HepG2 (cell line): Measurements from ENCODE around the gene DPH1. TPM values are rescaled to one million over a fixed set of nuclear protein-coding genes. Genes with fewer than 3 reads are reported as not detected.

Source experiments
- ATF2 ChIP-seq: sonication (generic); formaldehyde crosslinking; IDR thresholded peaks from 2 replicates; pipeline ENCODE4 v1.4.0; 2020; ENCODE audit warnings: missing genetic modification reagents
- FOXA1 ChIP-seq, 2 experiments: fragments of 450-650 bp in 1 of 2; sonication (generic) in 1 of 2; formaldehyde crosslinking in 1 of 2; IDR thresholded peaks; 2 replicates each; pipeline versions ENCODE4 v1.4.0 to v1.6.1; 2016 to 2020; ENCODE audit warnings: missing genetic modification reagents in 1 of 2
- HBP1 ChIP-seq: IDR thresholded peaks from 2 replicates; pipeline ENCODE4 v1.6.1; 2016; ENCODE audit warnings: low read depth, control low read depth
- SOX13 ChIP-seq, 3 experiments: fragments of 450-650 bp in 1 of 3; sonication (generic) in 1 of 3; formaldehyde crosslinking in 1 of 3; IDR thresholded peaks in 2 of 3; conservative IDR thresholded peaks in 1 of 3; 2 replicates each; pipeline versions ENCODE4 v1.5.0 to v1.6.1; 2016 to 2020; ENCODE audit warnings: antibody characterized with exemption in 1 of 3, mild to moderate bottlenecking in 1 of 3, missing compliant biosample characterization in 1 of 3, missing genetic modification reagents in 1 of 3, moderate library complexity in 1 of 3
- SRSF9 ChIP-seq: fragments of 200-400 bp; formaldehyde crosslinking; IDR thresholded peaks from 2 replicates; pipeline ENCODE4 v1.6.1; 2018; ENCODE audit warnings: borderline replicate concordance, mild to moderate bottlenecking, low read depth, low read length; ENCODE audit not compliant: insufficient read depth, poor library complexity, severe bottlenecking
- SYNCRIP ChIP-seq: fragments of 200-400 bp; formaldehyde crosslinking; IDR thresholded peaks from 2 replicates; pipeline ENCODE4 v1.6.1; 2018; ENCODE audit warnings: mild to moderate bottlenecking, low read depth, low read length; ENCODE audit not compliant: insufficient read depth
- TGIF2 ChIP-seq: IDR thresholded peaks from 2 replicates; pipeline ENCODE4 v1.6.1; 2016; ENCODE audit warnings: control low read depth, missing compliant biosample characterization
- ZFP36 ChIP-seq: fragments of 150-350 bp; IDR thresholded peaks from 2 replicates; pipeline ENCODE4 v1.6.1; 2018; ENCODE audit warnings: borderline replicate concordance, low read length, low read depth; ENCODE audit not compliant: partially characterized antibody
- ZNF256 ChIP-seq: sonication (generic); formaldehyde crosslinking; conservative IDR thresholded peaks from 2 replicates; pipeline ENCODE4 v1.4.0; 2020; ENCODE audit warnings: missing genetic modification reagents
- ZNF367 ChIP-seq: sonication (generic); formaldehyde crosslinking; IDR thresholded peaks from 2 replicates; pipeline ENCODE4 v1.4.0; 2020; ENCODE audit warnings: missing genetic modification reagents, borderline replicate concordance
- ZNF737 ChIP-seq: sonication (generic); formaldehyde crosslinking; IDR thresholded peaks from 2 replicates; pipeline ENCODE4 v1.5.0; 2020; ENCODE audit warnings: missing genetic modification reagents, mild to moderate bottlenecking, borderline replicate concordance
- ZSCAN20 ChIP-seq: sonication (generic); formaldehyde crosslinking; IDR thresholded peaks from 2 replicates; pipeline ENCODE4 v1.4.0; 2020; ENCODE audit warnings: missing genetic modification reagents, mild to moderate bottlenecking, borderline replicate concordance
- polyA plus RNA-seq, 8 experiments: library from polyadenylated mRNA; depleted of rRNA in 3 of 8; stranded (reverse) in 7 of 8; unstranded in 1 of 8; fragments of >200 nt; fragmentation: Illumina TruSeq in 4 of 8; extraction: Trizol in 4 of 8; gene quantifications; 2 replicates each; pipeline versions ENCODE4 v1.2.1 to v1.2.3, GENCODE V29; 2011 to 2016; ENCODE audit warnings: low read depth in 4 of 8, missing spikeins in 1 of 8, mixed read lengths in 1 of 8; ENCODE audit not compliant: insufficient read depth in 1 of 8
- total RNA-seq, 5 experiments: library from RNA; depleted of rRNA; stranded (reverse); fragments of >200 nt; fragmentation: Illumina TruSeq; extraction: Trizol; gene quantifications; 2 replicates each; pipeline ENCODE4 v1.2.3, GENCODE V29; 2016; ENCODE audit warnings: low read depth in 1 of 5
- TF ChIP-seq, protein P1 (sequence below): sonication (generic); formaldehyde crosslinking; IDR thresholded peaks from 2 replicates; pipeline ENCODE4 v1.4.0; 2020; ENCODE audit warnings: missing genetic modification reagents
- TF ChIP-seq, protein P2 (sequence below): sonication (generic); formaldehyde crosslinking; IDR thresholded peaks from 2 replicates; pipeline ENCODE4 v1.4.0; 2020; ENCODE audit warnings: missing genetic modification reagents
- TF ChIP-seq, protein P3 (sequence below): sonication (generic); formaldehyde crosslinking; IDR thresholded peaks from 2 replicates; pipeline ENCODE4 v1.5.0; 2020; ENCODE audit warnings: missing genetic modification reagents
- TF ChIP-seq, protein P4 (sequence below): fragments of 450-650 bp; IDR thresholded peaks from 2 replicates; pipeline ENCODE4 v1.6.1; 2016

The DPH1 gene
- total and polyA plus RNA-seq, 2 of the 13 experiments (the other 11 are each of a cell fraction or from before 2014, with no cell fraction given), result 25.3 to 42.8 TPM

GRCh38 chr17:2029911-2030778 is at the start of gene DPH1 (continued):
- TF ChIP-seq, protein P1, sequence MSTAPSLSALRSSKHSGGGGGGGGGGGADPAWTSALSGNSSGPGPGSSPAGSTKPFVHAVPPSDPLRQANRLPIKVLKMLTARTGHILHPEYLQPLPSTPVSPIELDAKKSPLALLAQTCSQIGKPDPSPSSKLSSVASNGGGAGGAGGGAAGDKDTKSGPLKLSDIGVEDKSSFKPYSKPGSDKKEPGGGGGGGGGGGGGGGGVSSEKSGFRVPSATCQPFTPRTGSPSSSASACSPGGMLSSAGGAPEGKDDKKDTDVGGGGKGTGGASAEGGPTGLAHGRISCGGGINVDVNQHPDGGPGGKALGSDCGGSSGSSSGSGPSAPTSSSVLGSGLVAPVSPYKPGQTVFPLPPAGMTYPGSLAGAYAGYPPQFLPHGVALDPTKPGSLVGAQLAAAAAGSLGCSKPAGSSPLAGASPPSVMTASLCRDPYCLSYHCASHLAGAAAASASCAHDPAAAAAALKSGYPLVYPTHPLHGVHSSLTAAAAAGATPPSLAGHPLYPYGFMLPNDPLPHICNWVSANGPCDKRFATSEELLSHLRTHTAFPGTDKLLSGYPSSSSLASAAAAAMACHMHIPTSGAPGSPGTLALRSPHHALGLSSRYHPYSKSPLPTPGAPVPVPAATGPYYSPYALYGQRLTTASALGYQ (CRISPR knock-in tag), result no peak
- no peak for TF ChIP-seq ZFP36
- TF ChIP-seq, protein P2, sequence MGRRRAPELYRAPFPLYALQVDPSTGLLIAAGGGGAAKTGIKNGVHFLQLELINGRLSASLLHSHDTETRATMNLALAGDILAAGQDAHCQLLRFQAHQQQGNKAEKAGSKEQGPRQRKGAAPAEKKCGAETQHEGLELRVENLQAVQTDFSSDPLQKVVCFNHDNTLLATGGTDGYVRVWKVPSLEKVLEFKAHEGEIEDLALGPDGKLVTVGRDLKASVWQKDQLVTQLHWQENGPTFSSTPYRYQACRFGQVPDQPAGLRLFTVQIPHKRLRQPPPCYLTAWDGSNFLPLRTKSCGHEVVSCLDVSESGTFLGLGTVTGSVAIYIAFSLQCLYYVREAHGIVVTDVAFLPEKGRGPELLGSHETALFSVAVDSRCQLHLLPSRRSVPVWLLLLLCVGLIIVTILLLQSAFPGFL, result no peak
- TF ChIP-seq FOXA1 (IDR thresholded peaks at IDR 0.05), result no peak
- TF ChIP-seq FOXA1 (CRISPR knock-in tag; IDR thresholded peaks at IDR 0.05), result peak; percentile 52
- no peak for TF ChIP-seq SRSF9
- peak; percentile 95 for TF ChIP-seq HBP1 (CRISPR knock-in tag)
- TF ChIP-seq SYNCRIP, result no peak
- no peak for TF ChIP-seq ZNF737
- peak; percentile 27; the same call in 1 of the 2 replicates for TF ChIP-seq ATF2
- TF ChIP-seq TGIF2 (CRISPR knock-in tag), result peak; percentile 93
- 0 out of 2 replicates have a peak, but pooled peaks have one; percentile 26 for TF ChIP-seq SOX13 (IDR thresholded peaks at IDR 0.05)
- TF ChIP-seq SOX13 (CRISPR knock-in tag; conservative IDR thresholded peaks at IDR 0.05 in 1 of 2, IDR thresholded peaks at IDR 0.05 in 1 of 2), result peak in 1 of 2 experiments; percentile 55; a peak in 2 of 4 replicates
- TF ChIP-seq, protein P3, sequence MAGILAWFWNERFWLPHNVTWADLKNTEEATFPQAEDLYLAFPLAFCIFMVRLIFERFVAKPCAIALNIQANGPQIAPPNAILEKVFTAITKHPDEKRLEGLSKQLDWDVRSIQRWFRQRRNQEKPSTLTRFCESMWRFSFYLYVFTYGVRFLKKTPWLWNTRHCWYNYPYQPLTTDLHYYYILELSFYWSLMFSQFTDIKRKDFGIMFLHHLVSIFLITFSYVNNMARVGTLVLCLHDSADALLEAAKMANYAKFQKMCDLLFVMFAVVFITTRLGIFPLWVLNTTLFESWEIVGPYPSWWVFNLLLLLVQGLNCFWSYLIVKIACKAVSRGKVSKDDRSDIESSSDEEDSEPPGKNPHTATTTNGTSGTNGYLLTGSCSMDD (CRISPR knock-in tag), result 0 out of 2 replicates have a peak, but pooled peaks have one; percentile 42
- peak; percentile 53; the same call in 1 of the 2 replicates for TF ChIP-seq ZSCAN20
- TF ChIP-seq ZNF367, result peak; percentile 78; the same call in 1 of the 2 replicates
- TF ChIP-seq, protein P4, sequence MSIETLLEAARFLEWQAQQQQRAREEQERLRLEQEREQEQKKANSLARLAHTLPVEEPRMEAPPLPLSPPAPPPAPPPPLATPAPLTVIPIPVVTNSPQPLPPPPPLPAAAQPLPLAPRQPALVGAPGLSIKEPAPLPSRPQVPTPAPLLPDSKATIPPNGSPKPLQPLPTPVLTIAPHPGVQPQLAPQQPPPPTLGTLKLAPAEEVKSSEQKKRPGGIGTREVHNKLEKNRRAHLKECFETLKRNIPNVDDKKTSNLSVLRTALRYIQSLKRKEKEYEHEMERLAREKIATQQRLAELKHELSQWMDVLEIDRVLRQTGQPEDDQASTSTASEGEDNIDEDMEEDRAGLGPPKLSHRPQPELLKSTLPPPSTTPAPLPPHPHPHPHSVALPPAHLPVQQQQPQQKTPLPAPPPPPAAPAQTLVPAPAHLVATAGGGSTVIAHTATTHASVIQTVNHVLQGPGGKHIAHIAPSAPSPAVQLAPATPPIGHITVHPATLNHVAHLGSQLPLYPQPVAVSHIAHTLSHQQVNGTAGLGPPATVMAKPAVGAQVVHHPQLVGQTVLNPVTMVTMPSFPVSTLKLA, result peak; percentile 73
- 0 out of 2 replicates have a peak, but pooled peaks have one; percentile 28 for TF ChIP-seq ZNF256 (CRISPR knock-in tag)
